GM19025 (cell line): ENCODE measurements around the gene AVPR1B.
"Not testable (repeated sequence)": the region's sequence is repeated elsewhere in the genome, so short reads cannot be mapped to it uniquely, and the experiment has no call there.

Experiments used
- ATAC-seq: cut with Tn5 transposase; IDR thresholded peaks from one replicate; pipeline ENCODE4 v1.9.1; 2021; ENCODE audit warnings: mild to moderate bottlenecking, low read depth, moderate library complexity; ENCODE audit not compliant: unreplicated experiment

Gene AVPR1B

DNA sequence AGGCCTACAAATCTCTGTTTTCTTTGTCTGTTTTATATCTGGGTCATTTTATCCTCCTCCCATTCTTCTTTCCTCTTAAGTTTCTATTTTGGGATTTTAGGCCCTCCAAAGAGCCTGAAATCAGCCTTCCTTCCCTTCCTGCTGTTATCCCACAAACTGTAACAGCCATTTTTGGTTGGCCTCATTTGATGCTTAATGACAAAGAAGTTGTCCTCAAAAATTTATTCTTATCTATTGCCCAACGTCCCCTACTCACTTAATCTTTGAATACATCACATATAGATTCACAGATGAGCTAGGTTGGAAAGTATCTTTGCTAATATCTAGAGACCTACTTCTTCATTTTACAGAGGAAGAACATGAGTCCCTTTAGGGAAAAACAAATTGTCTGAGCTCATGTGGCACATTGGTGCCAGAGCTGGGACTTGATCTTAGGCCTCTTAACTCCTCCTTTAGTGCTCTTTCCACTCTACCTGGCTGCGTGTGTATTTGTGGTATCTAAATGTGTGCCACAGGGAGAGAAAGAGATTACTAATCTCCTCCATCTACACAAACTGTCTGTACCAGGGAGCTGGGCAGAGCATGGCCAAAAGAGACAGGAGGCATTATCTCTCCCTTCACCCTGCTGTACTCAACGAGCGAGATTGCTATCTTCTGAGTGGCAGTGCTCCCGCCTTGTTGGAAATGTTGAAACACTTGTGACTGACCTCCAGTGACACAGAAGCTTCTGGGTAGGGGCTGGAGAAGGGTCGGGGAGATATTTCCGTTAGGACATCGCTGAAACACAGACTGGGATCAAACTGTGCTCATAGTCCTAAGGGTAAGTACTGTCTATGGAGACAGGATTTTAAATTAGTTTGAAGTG, 34.1 kb downstream of the AVPR1B start:
- ATAC-seq: no peak

DNA sequence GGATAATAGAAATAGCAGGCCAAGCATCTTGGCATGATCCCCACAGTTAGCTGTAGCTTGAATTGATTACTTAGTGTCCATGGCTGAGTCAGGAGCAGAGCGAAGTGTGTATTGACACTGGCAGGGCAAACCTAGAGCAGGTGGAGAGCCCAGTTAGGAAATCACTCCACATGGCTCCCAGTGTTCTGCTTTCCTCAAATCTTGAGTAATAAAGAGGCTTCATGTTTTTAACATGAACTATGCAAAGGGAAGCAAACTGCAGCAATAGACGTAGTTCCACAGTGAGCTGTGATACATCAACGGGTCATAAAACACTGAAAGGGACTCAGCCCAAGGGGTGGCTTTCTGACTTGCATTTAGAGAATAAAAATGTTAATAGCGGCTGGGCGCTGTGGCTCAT, 35.3 kb downstream of the AVPR1B start:
- no peak for ATAC-seq

GRCh38 chr1:206080026-206080820, 37.0 kb downstream of the AVPR1B start:
- no peak for ATAC-seq

DNA sequence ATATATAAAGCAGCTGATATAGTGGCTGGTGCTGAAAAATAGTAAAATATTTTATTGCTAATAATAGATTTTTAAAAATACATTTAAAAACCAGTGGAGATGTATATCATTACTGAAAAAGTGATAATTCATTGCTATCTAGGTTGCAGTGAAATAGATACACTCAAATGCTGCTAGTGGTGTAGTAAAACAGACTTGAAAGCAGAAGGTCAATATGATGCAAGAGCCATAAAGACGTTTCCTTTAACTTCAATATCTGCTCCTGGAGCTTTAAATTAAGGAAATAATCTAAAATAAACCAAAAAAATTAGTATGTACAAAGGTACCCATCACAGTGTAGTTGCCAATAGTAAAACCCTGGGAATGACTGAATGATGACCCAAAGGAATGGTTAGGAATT, 38.1 kb downstream of the AVPR1B start:
- no peak for ATAC-seq

DNA sequence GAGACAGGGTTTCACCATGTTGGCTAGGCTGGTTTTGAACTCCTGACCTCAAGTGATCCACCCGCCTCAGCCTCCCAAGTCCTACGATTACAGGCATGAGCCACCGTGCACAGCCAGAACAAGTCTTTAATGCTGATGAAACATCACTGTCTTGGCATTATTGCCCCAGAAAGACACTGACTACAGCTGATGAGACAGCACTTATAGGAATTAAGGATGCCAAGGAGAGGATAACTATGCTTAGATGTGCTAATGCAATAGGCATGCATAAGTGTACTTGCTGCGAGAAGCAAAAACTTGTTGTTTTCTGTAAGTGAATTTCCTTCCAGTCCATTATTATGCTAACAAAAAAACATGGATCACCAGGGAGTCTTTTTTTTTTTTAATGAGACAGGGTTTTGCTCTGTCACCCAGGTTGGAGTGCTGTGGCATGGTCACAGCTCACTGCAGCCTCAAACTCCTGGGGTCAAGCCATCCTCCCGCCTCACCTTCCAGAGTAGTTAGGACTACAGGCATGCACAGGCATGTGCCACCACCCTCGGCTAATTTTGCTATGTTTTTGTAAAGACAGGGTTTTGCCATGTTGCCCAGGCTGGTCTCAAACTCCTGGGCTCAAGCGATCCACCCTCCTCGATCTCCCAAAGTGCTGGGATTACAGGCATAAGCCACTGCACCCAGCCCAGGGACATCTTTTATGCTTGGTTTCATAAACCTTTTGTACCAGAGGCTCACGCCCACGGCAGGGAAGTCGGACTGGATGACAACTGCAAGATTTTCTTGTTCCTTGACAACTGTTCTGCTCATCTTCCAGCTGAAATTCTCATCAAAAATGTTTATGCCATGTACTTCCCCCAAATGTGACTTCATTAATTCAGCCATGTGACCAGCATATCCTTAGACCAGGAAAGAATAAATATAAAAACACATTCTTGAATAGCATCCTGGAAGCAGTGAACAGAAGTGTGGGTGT, 41.1 kb downstream of the AVPR1B start:
- ATAC-seq: no peak

DNA sequence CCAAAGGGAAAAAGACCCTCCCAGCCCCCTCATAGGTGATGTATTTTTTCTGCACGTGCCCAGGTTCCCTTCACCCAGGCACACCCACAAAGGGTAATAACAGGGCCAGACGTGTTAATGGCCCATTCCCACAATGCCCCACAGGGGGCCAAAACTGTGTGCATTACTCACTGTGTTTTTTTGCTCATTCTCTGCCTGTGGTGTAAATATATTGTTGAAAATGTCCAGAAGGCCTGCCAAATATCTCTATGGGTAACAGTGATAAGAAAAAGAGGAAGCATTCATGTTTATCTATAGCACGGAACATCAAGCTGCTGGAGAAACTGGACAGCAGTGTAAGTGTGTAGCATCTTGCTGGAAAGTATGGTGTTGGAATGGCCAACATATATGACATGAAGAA, 42.3 kb downstream of the AVPR1B start:
- no peak for ATAC-seq

GRCh38 chr1:206070627-206071304, 46.4 kb downstream of the AVPR1B start:
- ATAC-seq: no peak

GRCh38 chr1:206068314-206068713, 48.9 kb downstream of the AVPR1B start:
- ATAC-seq: no peak

GRCh38 chr1:206067486-206068227, 49.5 kb downstream of the AVPR1B start:
- ATAC-seq: no peak

DNA sequence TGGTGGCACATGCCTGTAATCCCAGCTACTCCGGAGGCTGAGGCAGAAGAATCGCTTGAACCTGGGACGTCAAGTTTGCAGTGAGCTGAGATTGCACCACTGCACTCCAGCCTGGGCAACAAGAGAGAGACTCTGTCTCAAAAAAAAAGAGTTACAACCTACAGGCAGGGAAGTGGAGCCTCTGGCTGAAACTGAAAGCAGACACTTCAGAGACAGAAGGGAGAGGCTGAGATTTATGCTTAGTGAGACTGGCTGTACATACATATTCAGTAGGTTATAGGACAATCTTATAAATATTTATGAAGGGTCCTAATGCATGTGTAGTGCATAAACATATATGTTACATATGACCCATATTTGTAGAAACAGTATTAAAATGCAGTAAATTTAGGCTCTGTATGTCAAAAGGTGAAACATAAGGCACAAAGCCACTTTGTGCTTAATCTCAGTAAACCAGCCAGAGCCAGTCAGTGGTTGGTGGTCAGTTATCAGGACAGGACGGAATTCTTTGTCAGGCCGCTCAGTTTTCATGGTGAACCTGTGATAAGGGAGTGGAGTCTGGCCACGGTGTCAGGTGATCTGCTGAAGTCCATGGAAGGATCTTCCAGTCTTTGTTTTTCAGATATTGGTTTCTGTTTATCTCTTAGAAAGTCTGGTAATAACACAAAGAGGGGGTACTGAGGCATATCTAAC, 50.6 kb downstream of the AVPR1B start:
- peak; percentile 80 for ATAC-seq

DNA sequence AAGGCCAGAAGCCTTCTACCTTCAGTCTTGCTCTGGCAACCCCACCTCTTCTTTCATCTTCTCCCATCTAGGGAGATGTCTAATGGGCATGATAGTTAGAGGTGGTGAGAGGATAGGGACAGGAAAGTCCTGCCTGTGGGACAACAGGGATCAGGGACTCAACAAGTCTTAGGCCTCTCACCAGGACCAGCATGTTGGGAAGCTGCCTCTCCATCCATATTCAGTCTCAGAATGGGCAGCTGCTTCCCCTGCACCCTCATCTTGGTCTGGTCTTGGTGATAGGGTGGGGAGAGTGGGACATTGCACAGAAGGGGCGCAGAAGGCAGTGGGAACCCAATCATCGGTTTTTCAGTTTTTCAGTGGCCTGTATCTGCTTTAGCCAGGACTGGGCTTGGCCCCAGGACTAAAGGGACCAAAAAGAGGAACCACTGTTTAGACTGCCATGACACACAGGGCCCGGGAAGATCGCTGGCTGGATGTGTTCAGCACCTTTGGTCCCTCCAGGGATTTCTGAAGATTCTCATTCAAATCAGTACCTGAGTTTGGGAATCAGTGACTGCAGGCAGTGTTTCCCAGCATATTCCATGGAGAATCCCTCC, 51.5 kb downstream of the AVPR1B start:
- ATAC-seq: no peak

DNA sequence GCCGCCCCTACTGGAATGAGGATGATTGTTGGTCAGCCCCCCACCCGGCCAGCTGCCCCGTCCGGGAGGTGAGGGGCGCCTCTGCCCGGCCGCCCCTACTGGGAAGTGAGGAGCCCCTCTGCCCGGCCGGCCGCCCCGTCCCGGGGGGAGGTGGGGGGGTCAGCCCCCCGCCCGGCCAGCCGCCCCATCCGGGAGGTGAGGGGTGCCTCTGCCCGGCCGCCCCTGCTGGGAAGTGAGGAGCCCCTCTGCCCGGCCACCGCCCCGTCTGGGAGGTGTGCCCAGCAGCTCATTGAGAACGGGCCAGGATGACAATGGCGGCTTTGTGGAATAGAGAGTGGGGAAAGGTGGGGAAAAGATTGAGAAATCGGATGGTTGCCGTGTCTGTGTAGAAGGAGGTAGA, 52.7 kb downstream of the AVPR1B start:
- ATAC-seq: not testable (repeated sequence)

- not testable (repeated sequence) for ATAC-seq
Measured at GRCh38 chr1:206064001-206064400, 53.2 kb downstream of the AVPR1B start.

DNA sequence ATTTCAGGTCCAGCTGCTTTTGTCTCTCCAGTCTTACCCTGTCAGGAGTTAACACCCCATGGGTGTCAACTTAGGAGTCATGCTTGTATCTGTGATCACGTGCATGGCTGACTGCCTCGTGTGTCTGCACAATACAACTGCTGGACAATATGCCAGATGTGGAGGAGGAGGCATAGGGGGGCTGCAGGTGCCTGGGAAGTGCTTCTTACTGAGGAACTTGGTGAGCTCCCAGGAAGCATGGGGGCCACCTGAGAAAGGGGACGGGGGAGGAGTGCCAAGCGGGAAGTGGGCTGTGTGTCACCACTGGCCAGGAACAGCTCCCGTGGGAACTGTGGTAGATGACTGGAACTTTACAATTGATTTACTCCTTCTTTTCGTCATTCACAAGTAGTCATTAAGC, 54.7 kb downstream of the AVPR1B start:
- ATAC-seq: no peak

- ATAC-seq: no peak
Measured at GRCh38 chr1:206060844-206061243, 56.3 kb downstream of the AVPR1B start.
